ENCODE results near the gene CMYA5.
A peak's percentile ranks its signal among the peaks of the same experiment; 100 is the strongest.

Gene CMYA5

GRCh38 chr5:79753877-79754645, 64.4 kb downstream of the CMYA5 start:
- no peaks in the 10 kb centered on the region for H3K79me2 ChIP-seq (ENCODE audit: insufficient read depth, low read length)
- H3K9me3 ChIP-seq (ENCODE audit: insufficient read depth, low read depth, low read length) = no peaks in the 10 kb centered on the region
- H3K27me3 ChIP-seq (ENCODE audit: insufficient read depth, low read length, poor library complexity, severe bottlenecking) = no peaks in the 10 kb centered on the region
- no peak overlapping the region for H2AFZ ChIP-seq (ENCODE audit: low read length)
- H3K4me1 ChIP-seq (ENCODE audit: insufficient read depth, low read length, poor library complexity, severe bottlenecking) = peaks cover 30% of the 10 kb centered on the region
- no peak overlapping the region for H3K4me2 ChIP-seq (ENCODE audit: low read depth, low read length, poor library complexity, severe bottlenecking)
- H3K9ac ChIP-seq (ENCODE audit: low read depth, low read length, poor library complexity, severe bottlenecking) = no peak overlapping the region
- no peaks in the 10 kb centered on the region for H3K36me3 ChIP-seq (ENCODE audit: insufficient read depth, low read length)
- TF ChIP-seq EZH2phosphoT487 (IDR thresholded peaks at IDR 0.05; ENCODE audit: borderline replicate concordance) (no peak), CTCF (conservative IDR thresholded peaks at IDR 0.05; ENCODE audit: low read length) (no peak)
- no peaks in the 10 kb centered on the region for H4K20me1 ChIP-seq (ENCODE audit: insufficient read depth, low read length, poor library complexity, severe bottlenecking)
- H3K9me2 ChIP-seq (replicated peaks; ENCODE audit: low read depth, low read length) = no peaks in the 10 kb centered on the region
- no peak overlapping the region for H3K4me3 ChIP-seq (ENCODE audit: low read length, poor library complexity, severe bottlenecking)
- H3F3A ChIP-seq (ENCODE audit: low read depth) = no peaks in the 10 kb centered on the region

GRCh38 chr5:79754865-79755555, 65.4 kb downstream of the CMYA5 start:
- Histone ChIP-seq H3K4me3 (ENCODE audit: low read length, poor library complexity, severe bottlenecking) (no peak overlapping the region), H3K9me2 (replicated peaks; ENCODE audit: low read depth, low read length) (no peaks in the 10 kb centered on the region), H3K4me2 (ENCODE audit: low read depth, low read length, poor library complexity, severe bottlenecking) (no peak overlapping the region), H4K20me1 (ENCODE audit: insufficient read depth, low read length, poor library complexity, severe bottlenecking) (no peaks in the 10 kb centered on the region), H3F3A (ENCODE audit: low read depth) (no peaks in the 10 kb centered on the region), H2AFZ (ENCODE audit: low read length) (0 out of 2 replicates have a peak overlapping the region, but pooled peaks have one; percentile 47), H3K79me2 (ENCODE audit: insufficient read depth, low read length) (no peaks in the 10 kb centered on the region), H3K4me1 (ENCODE audit: insufficient read depth, low read length, poor library complexity, severe bottlenecking) (peaks cover 30% of the 10 kb centered on the region), H3K36me3 (ENCODE audit: insufficient read depth, low read length) (no peaks in the 10 kb centered on the region), H3K9ac (ENCODE audit: low read depth, low read length, poor library complexity, severe bottlenecking) (no peak overlapping the region), H3K27me3 (ENCODE audit: insufficient read depth, low read length, poor library complexity, severe bottlenecking) (no peaks in the 10 kb centered on the region), H3K9me3 (ENCODE audit: insufficient read depth, low read depth, low read length) (no peaks in the 10 kb centered on the region)
- no peak for TF ChIP-seq CTCF (conservative IDR thresholded peaks at IDR 0.05; ENCODE audit: low read length)
- no peak for TF ChIP-seq EZH2phosphoT487 (IDR thresholded peaks at IDR 0.05; ENCODE audit: borderline replicate concordance)

GRCh38 chr5:79756076-79756475, 66.4 kb downstream of the CMYA5 start:
- Histone ChIP-seq H3K4me1 (ENCODE audit: insufficient read depth, low read length, poor library complexity, severe bottlenecking) (peaks cover 23% of the 10 kb centered on the region), H3K4me2 (ENCODE audit: low read depth, low read length, poor library complexity, severe bottlenecking) (peak overlapping the region; percentile 56), H3F3A (ENCODE audit: low read depth) (no peaks in the 10 kb centered on the region), H3K9ac (ENCODE audit: low read depth, low read length, poor library complexity, severe bottlenecking) (no peak overlapping the region), H3K9me3 (ENCODE audit: insufficient read depth, low read depth, low read length) (no peaks in the 10 kb centered on the region), H2AFZ (ENCODE audit: low read length) (peak overlapping the region; percentile 32; the same call in 1 of the 2 replicates), H3K27me3 (ENCODE audit: insufficient read depth, low read length, poor library complexity, severe bottlenecking) (no peaks in the 10 kb centered on the region), H4K20me1 (ENCODE audit: insufficient read depth, low read length, poor library complexity, severe bottlenecking) (no peaks in the 10 kb centered on the region), H3K9me2 (replicated peaks; ENCODE audit: low read depth, low read length) (no peaks in the 10 kb centered on the region), H3K79me2 (ENCODE audit: insufficient read depth, low read length) (no peaks in the 10 kb centered on the region), H3K4me3 (ENCODE audit: low read length, poor library complexity, severe bottlenecking) (peak overlapping the region; percentile 13), H3K36me3 (ENCODE audit: insufficient read depth, low read length) (no peaks in the 10 kb centered on the region)
- TF ChIP-seq EZH2phosphoT487 (IDR thresholded peaks at IDR 0.05; ENCODE audit: borderline replicate concordance) = no peak
- TF ChIP-seq CTCF (conservative IDR thresholded peaks at IDR 0.05; ENCODE audit: low read length) = no peak

All from Loucy (cell line).